Measurements from ENCODE around the gene TNS4.

Gene TNS4

DNA sequence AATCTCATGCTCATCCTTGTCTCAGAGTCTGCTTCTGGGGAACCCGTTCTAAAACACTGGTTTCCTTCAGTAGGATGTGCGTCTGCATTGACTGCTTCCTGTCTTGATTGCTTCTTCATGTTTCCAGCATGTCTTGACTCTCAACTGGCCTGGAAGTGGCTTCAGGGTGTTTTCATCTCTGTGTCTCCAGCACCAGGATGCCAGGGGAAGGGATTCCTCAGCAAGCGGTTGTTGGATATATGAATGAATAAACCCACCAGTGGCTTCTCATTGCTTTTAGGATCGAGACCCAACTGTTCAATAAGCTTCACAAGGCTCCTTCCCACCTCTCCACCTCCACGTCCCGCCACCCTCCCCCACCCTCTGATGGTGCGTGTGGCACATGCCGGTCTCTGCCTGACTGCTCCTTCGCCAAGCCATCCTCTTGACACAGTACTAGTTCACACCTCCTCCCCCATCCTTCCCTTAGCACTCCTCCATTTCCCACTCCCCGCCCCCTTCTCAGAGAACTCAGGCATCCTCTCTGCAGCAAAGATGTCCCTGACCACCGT is 14.1 kb upstream of the TNS4 start:
- DNase-seq (ENCODE audit: low read depth) = no peak

DNA sequence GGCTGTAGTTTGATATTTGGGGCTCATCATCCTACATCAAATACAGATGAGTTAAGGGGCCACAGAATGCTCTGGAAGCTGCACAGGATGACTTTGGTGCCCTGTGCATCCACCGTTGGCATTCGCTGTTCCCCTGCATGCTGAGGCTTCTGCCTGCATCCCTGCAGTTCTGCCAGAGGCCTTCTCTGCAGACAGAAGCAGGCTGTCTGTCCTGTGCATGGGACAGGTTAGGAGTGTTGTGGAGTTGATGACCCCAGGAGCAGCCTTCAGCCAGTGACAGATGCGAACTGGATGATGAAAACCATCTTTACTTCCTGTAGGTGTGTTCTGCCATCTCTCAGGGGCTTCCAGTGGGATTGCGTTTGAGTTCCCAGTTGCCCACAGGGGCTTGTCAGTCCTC is 13.6 kb upstream of the TNS4 start:
- DNase-seq (ENCODE audit: low read depth) = no peak

DNA sequence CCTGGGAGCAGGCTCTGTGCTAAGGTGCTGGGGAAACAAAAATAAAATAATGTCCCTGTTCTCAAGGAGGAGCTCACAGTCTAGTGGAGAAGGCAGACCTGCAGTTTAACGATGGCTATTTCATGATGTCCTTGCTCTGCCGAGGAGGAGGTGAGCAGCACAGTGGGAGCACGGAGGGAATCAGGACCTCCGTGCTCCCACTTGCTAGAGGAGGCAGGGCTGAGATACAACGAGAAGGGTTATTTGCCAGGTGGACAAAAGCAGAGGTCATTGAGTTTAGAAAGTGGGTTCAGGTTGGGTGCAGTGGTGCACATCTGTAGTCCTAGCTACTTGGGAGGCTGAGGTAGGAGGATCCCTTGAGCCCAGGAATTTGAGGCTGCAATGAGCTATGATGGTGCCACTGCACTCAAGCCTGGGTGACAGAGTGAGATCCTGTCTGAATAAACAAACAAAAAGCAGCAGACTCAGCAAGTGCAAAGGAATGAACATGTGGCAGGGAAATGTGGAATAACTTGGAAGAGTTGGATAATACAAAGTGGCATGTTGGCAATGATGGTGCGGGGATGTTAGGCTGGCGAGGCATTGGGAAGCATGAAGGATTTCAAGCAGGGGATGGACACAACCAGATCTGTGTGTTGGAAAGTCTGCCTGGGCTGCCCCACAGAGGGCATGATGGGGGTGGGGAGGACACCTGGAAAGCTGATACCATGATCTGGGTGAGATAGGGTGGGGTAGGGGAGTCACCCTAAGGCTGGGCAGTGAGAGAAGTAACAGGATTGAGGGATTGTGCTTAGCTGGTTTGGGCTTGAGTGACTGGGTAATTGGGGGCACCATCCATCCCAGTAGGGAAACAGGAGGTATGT is 12.8 kb upstream of the TNS4 start:
- no peak for DNase-seq (ENCODE audit: low read depth)

DNA sequence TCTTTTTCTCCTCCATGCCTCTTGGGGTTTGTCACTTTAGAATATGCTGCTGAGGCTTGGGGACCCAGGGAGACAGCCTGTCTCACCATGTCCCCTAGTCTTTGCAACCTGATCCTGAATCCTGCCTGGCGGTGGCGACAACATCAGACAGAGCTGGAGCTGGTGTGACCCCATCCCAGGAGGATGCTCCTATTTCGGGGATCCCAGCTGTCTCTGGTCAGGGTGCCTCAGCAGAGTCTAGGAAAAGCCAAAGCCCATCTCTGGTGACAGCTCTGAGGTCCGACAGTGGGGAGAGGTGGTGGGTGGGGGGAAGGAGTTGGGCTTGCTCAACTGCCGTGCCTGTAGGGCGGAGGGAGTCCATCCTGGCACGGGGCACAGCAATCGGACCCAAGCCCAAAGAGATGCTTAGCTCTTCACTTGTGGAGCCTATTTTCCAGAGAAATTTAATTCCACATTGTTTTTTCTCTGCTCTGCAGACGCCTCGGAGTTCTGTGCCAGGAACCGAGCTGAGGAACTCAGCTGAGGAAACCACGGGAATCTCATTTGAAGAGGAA is 10.3 kb upstream of the TNS4 start:
- no peak for DNase-seq (ENCODE audit: low read depth)

DNA sequence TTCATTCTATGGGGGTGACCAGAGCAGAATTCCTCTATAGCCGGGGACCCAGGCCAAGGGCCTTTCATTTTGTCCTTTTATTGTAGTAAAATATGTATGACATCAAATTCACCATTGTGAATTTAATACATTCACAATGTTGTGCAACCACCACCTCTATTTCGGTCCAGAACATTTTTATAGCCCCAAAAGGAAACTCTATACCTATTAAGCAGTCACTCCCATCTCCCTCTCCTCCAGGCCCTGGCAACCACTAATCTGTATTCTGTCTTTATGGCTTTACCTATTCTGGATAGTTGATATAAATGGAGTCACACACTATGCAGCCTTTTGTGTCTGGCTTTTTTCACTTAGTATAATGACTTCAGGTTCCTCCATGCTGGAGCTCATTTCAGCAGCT is 9.7 kb upstream of the TNS4 start:
- no peak for DNase-seq (ENCODE audit: low read depth)

DNA sequence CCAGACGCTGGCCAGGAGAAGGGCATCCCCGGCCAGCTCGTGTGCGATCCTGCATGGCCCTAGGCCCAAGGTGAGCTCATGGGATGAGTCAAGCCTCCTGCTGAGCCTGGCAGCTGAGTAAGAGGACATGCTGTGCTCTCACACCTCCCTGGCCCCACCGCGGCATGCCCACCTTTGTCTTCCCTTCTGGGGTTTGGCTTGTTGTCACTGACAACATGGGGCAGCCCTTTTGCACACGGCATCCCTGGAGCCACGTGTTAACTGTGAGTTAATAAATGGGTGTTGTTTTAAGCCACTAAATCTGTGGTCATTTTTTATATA is 8.9 kb upstream of the TNS4 start:
- DNase-seq (ENCODE audit: low read depth) = no peak

DNA sequence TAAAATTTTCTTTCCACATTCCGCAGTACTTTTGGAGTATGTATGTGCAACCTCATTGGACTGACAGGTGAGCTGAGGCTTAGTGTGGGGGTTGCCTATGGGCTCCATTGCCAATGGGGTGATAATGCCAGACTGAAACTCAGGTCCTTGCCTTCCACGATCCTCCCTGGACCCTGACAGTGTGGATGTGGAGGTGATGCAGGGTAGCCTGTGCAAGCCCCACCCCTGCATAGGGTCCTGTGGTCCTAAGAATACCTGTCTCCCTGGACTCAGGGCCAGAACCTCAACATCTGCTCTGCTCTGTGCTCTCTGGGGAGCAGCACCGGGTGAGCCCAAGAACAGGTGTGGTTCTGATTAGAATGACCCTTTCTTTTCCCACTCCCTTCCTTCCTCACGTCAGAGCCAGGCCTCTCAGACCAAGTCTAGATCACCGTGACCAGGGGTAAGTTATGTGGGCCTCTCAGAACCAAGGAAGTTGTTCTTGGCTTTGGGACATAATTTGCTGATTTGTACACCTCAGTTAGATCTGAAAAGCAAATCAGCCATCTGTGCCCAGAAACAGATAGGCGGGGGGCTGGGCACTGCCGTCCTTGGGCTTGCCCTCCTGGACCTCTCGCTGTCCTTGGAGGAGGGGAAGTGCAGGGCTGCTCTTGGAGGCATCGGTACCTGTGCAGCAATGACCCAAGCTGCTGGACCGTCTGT is 8.4 kb upstream of the TNS4 start:
- no peak for DNase-seq (ENCODE audit: low read depth)

DNA sequence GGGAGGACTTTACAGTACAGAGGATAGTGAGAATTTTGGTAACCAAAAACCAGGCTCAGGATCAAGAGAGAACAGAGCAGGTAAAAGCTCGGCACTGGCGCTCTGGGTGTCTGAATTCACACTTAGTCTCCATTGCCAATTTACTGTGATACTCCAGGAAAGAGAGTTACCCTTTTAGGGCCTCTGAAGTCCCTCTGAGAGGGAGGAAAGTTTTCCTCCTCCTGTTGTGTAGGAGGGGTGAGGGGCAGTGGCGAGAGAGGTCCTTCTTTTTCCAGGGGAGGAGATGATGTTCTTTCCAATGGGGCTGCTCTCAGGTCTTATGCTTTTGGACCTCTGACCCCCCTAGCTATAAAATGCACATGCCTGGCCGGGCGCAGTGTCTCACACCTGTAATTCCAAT is 5.4 kb upstream of the TNS4 start:
- no peak for DNase-seq (ENCODE audit: low read depth)

DNA sequence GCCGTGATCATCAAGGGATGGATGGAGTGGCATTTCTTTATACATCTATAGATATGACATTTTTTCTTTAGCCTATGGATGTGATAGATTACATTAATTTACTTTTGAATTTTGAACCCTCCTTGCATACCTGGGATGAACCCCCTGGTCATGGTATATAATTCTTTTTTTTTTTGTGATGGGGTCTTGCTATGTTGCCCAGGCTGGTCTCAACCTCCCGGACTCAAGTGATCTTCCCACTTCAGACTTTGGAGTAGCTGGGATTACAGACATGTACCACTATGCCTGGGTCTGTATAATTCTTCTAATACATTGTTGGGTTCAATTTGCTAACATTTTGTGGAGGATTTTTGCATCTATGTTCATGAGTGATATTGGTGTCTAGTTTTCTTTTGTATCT is 1.7 kb upstream of the TNS4 start:
- DNase-seq (ENCODE audit: low read depth) = no peak

DNA sequence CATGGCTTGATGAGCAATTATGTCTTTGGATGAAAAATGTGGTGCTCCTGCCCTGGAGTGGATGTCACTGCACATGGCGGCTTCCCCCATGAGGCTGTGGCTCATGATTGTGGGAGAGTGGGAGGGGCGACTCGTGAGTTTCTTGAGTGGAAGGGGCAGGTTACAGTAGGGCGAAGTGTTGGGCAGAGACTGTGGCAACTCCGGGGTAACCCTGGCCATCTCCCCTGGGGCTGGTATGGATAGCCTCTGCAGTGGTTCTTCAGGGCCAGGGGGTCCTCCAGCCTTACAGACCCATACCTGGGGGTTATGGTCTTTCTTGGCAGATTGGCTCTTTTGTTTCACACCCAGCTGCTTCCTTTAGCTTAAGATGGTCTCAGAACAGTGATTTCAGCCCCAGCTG is 1.3 kb upstream of the TNS4 start:
- DNase-seq (ENCODE audit: low read depth) = no peak

DNA sequence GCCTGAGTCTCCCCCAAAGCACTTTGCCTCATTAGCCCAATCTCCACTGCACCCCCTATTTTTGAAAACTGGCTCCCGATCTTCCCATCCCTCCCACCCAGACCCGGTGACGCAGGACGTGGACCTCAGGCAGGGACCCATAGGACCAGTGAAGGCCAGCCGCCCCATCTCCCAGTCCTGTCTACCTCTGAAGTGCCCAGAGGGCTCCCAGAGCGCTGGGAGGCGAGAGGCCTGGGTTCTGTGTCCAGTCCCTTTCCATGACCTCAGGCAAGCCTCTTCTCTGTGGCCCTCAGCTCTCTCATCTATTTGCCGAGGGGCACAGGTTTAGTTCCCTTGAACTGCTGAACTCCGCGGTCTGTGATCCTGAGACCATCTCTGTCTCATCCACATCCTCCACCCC is 714 bp downstream of the TNS4 start:
- DNase-seq (ENCODE audit: low read depth) = no peak

DNA sequence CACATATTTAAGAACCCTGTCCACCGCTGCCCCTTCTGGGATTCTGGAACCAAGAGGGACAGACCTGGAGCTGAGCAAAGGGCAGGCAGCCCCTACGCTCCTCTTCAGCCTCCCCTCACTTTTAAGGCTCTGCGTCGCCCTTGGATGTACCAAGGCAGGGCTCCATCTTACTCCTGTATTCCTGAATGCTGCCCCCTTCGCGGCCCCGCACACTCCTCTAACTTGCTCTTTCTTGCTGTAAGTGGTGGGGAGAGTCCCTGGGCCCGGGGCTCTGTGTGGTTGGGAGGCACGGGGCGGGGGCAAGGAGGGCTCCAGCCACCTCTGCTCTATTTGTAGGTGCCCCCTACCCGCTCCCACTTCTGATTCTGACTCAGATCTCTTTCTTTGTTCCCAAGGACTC is 1.2 kb downstream of the TNS4 start:
- no peak for DNase-seq (ENCODE audit: low read depth)

DNA sequence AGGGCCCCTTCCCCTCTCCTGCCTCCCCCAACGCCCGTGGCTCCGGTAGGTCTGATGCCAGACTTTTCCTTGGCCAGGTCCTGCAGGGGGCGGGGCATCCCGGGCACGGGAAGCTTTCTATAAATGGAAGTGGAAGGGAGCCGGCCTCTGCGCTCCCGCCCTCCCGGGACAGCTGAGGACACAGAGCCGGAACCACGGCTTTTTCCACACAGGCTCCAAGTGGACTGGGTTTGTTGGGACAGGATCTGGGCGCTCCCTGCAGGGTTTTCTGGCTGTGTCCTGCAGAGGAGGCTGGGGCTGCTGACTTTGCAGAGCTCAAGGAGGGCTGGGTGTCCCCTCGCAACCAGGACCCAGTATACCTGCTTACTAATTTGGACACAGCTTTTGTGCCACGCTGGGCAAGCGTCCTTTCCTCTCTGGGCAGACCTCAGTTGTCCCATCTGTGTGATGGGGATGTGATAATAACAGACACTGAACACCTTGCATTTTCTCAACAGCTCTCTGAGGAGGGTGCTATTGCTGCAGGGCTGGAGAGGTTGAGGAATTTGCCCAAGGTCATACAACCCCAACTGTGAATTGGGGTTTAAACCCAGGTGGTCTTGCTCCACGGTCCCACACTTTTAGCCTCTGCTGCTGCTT is 1.8 kb downstream of the TNS4 start:
- DNase-seq (ENCODE audit: low read depth) = no peak

DNA sequence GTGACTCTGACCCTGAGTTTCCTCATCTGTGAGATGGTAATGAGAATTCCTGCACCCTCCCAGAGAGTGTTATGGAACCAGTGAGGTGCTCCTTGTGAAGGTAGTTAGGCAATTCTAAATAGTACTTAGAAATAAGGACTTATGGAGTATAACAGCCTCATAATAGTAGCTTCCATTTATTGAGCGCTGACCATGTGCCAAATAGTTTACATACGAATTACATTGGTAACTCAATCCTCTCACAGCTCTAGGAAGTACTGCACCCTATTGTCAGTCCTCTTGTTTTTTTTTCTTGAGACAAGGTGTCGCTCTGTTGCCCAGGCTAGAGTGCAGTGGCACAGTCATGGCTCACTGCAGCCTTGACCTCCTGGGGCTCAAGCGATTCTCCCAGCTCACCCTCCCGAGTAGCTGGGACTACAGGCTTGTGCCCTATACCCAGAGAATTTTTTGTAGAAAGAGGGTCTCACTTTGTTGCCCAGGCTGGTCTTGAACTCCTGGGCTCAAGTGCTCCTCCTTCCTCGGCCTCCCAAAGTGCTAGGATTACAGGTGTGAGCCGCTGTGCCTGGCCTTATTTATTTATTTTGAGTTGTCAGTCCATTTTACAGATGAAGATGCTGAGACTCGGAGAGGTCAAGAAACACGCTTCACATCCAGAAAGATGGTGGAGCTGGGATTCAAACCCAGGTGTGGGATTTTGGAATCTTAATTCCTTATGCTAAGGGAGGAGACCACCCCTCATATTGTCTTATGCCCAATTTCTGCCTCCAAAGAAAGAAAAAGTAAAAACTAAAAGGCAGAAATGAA is 2.9 kb downstream of the TNS4 start:
- DNase-seq (ENCODE audit: low read depth) = no peak

DNA sequence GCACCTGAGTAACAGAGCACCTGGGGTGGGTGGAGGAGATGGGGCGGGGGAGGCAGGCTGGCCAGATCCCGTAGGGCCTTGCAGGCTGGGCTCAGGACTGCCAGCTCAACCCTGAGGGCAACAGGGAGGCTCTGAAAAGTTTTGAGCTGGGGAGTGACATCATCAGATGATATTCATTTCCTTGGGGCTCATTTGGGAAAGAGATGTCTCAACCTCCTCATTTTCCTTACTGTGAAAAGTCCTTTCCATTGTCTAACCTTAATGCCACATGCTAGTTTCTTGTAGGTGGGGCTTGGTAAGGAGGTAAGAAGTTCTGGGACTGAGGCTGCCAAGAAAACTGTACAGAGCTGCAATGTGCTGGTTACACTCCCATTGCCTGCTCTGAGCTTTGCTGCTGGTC is 3.7 kb downstream of the TNS4 start:
- DNase-seq (ENCODE audit: low read depth) = no peak

DNA sequence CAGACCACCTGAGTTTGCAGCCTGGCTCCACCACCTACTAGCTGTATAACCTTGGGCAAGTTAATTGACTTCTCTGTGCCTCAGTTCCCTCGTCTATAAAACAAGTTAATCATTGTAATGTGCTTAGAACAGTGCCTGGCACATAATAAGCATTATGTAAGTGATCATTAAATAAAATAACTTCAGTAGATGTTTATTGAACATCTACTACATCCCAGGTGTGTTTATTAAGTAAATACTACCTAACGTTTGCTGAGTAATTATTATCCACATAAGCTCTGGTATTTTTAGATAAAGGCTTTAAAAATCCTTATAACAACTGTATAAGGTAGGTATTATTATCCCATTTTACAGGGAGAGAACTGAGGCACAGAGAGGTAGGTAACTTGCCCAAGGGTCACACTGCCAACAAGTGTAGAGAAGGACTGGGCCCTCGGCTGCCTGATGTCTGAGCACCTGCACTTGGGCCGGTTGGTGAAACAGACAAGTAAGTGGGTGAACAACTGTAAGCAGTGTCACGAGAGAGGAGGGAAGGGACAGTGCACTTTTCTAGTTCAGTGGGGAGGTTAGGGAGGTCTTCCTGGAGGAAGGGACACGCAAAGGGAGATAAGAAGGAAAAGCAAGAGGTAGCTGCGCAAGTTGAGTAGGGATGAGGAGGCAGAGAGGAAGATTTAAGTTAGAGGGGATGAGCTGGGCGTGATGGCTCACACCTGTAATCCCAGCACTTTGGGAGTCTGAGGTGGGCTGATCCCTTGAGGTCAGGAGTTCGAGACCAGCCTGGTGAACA is 4.6 kb downstream of the TNS4 start:
- DNase-seq (ENCODE audit: low read depth) = no peak

DNA sequence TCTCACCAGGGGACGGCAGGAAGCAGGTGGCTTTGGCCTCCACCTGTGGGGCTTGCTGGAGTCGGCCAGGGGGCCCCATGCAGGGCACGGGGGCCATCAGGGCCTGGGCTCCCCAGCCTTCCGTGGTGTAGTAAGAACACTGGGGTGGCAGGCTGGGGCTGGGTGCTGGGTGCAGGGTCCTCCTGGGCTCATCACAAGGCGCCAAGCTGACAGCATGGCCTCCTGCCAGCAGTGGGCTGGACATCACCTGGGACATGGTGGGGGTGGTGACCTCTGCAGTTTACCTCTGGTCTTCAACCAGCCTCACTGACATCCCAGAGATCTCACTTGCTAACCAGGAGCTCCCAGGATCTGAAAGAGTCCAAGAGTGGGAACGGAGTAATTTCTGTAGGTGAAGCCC is 5.3 kb downstream of the TNS4 start:
- no peak for DNase-seq (ENCODE audit: low read depth)

DNA sequence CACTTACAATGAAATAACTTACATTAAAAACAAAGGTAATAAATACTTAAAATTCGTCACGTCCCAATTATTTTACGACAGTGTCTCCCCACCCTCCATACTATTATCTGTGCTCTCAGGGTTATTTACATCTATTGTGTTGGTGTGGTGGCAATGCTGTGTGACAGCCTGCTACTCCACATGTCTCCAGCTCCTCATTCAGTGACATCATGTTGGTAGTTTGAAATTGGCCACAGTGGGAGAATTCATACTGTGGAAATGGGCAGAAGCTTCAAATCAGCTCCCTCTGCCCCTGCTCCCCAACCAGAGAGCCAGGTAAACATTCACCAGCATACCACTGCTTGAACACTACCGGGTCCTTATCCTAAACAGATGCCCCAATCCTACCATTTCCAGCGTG is 6.3 kb downstream of the TNS4 start:
- DNase-seq (ENCODE audit: low read depth) = no peak

DNA sequence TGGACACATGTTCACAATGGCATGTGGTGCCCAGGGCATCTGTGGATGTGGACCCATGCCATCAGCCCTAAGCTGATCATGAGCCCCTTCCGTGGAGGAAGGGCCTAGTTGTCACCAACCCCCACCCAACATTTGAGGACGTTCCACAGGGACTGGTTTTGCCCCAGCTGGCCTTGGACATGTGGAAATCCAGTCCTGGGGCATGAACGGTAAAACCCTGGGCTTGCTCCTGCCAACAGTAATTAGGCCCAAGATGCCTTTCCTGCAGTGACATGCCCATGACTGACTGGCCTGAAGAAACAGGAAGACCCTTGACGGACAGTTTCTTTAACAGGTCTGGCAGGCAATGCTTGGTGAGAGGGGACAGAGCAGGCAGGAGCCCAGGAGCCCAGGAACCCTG is 7.7 kb downstream of the TNS4 start:
- DNase-seq (ENCODE audit: low read depth) = no peak

DNA sequence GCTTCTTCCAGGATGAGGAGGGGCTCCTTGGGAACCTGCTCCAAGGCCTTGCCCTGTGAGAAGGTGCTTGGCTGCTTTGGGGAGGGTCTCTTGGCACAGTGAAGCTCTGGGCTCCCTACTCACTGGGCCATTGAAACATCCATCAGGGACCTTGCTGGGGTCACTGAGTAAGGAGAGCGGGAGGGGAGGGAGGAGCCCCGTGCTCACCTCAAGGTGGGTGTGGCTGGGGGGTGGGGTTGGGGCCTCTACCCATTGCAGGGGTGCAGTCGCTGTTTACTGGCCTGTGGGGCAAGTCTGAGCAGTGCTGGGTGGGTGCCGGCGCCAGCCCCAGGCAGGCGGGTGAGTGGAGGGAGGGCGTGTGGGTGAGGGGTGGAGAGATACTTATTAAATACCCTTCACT is 9.9 kb downstream of the TNS4 start:
- DNase-seq (ENCODE audit: low read depth) = no peak

DNA sequence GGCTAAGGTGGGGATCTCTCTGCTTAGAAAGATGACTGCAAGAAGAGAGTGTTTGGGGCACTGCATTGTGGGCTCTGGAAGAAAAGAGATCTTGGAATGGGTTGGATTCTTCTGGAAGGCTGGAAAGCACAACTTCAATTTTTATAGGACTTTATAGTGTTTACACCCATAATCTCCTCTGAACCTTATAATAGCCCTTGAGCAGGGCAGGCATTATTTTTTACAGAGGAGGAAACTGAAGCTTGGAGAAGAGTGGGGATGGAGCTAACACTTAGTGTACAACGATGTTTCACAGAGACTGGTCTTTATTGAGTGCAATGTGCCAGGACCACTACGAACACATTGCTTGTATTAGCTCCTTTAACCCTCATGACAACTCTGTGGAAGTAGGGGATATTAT is 10.4 kb downstream of the TNS4 start:
- no peak for DNase-seq (ENCODE audit: low read depth)

Data from non-pigmented ciliary epithelial cell (primary cell).